Mucosa of stomach (tissue), 1 donor: ENCODE results near the gene ZNF329.
"Not testable (repeated sequence)": the region's sequence is repeated elsewhere in the genome, so short reads cannot be mapped to it uniquely, and the experiment has no call there.

Experiments
- H3K27me3 ChIP-seq: one replicate; pipeline ENCODE4 v1.7.0; 2013; ENCODE audit warnings: mild to moderate bottlenecking, low read length; ENCODE audit not compliant: control insufficient read depth, insufficient read depth
- H3K36me3 ChIP-seq: one replicate; pipeline ENCODE4 v1.7.0; 2013; ENCODE audit warnings: low read length; ENCODE audit not compliant: control insufficient read depth, insufficient read depth
- H3K4me1 ChIP-seq: one replicate; pipeline ENCODE4 v1.7.0; 2013; ENCODE audit warnings: mild to moderate bottlenecking, low read length; ENCODE audit not compliant: control insufficient read depth, insufficient read depth
- H3K4me3 ChIP-seq: one replicate; pipeline ENCODE4 v1.7.0; 2013; ENCODE audit warnings: low read length
- H3K9ac ChIP-seq: one replicate; pipeline ENCODE4 v1.7.0; 2013; ENCODE audit warnings: mild to moderate bottlenecking, low read length, moderate library complexity
- H3K9me3 ChIP-seq: one replicate; pipeline ENCODE4 v1.7.0; 2013; ENCODE audit warnings: mild to moderate bottlenecking, low read length, moderate library complexity; ENCODE audit not compliant: control insufficient read depth
- donor health status: Pancreatic carcinoma.

Gene ZNF329

GRCh38 chr19:58154679-58155648 lies 4.4 kb upstream of the ZNF329 start:
- Histone ChIP-seq H3K36me3 (no peaks in the 10 kb centered on the region), H3K27me3 (no peaks in the 10 kb centered on the region), H3K9ac (peak overlapping the region; percentile 72), H3K4me1 (peaks cover 19% of the 10 kb centered on the region), H3K9me3 (no peaks in the 10 kb centered on the region), H3K4me3 (peak overlapping the region; percentile 21)

DNA sequence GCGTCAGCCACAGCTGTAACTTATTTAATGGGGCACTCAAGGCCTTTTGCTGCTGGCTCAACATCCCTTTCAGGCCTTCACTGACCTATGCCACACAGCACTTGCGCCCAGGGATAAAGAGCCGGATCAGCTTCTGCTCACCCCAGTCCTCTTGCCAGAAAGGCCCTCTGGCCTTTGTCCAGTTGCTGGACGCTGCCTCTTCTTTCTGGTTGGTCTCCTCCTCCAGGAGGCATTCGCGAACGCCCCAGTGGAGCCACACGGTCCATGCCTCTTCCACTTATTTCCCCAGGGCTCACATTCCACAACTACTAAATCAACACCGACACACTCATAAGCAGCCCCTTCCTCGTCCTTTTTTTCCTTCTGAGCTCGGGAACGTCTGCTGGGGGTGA lies 3.7 kb upstream of the ZNF329 start:
- Histone ChIP-seq H3K4me1 (peaks cover 24% of the 10 kb centered on the region), H3K9me3 (no peaks in the 10 kb centered on the region), H3K36me3 (no peaks in the 10 kb centered on the region), H3K9ac (peak overlapping the region; percentile 72), H3K27me3 (no peaks in the 10 kb centered on the region), H3K4me3 (peak overlapping the region; percentile 21)

- H3K9ac ChIP-seq = no peak overlapping the region
- no peaks in the 10 kb centered on the region for H3K27me3 ChIP-seq
- no peak overlapping the region for H3K4me3 ChIP-seq
- H3K9me3 ChIP-seq = no peaks in the 10 kb centered on the region
- no peaks in the 10 kb centered on the region for H3K36me3 ChIP-seq
- peaks cover 24% of the 10 kb centered on the region for H3K4me1 ChIP-seq
Observed at GRCh38 chr19:58153386-58153785, 2.8 kb upstream of the ZNF329 start.

DNA sequence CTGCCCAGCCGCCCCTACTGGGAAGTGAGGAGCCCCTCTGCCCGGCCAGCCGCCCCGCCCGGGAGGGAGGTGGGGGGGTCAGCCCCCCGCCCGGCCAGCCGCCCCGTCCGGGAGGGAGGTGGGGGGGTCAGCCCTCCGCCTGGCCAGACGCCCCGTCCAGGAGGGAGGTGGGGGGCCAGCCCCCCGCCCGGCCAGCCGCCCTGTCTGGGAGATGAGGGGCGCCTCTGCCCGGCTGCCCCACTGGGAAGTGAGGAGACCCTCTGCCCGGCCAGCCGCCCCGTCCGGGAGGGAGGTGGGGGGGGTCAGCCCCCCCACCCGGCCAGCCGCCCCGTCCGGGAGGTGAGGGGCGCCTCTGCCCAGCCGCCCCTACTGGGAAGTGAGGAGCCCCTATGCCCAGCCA lies 3.1 kb downstream of the ZNF329 start:
- H3K9ac ChIP-seq, H3K4me3 ChIP-seq, H3K36me3 ChIP-seq, H3K9me3 ChIP-seq, H3K27me3 ChIP-seq: not testable (repeated sequence)
- H3K4me1 ChIP-seq = peaks cover 10% of the 10 kb centered on the region

DNA sequence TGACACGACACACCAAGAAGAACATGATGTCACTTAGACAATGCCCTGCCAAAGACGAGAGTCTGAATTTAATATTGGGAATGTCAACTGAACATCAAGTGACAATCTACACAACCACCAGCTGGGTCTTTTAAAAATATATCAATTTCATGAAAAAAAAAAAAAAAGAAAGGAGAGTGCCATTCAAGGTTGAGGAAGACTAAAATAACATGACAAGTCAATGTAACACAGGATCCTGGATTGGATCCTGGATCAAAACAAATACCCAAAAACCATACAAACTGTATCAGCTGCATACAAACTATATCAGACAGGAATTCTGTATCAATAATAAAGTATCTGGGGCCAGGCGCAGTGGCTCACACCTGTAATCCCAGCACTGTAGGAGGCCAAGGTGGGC lies 4.7 kb downstream of the ZNF329 start:
- Histone ChIP-seq H3K36me3 (no peaks in the 10 kb centered on the region), H3K9me3 (no peaks in the 10 kb centered on the region), H3K27me3 (no peaks in the 10 kb centered on the region), H3K4me3 (no peak overlapping the region), H3K4me1 (peaks cover 8% of the 10 kb centered on the region), H3K9ac (no peak overlapping the region)

DNA sequence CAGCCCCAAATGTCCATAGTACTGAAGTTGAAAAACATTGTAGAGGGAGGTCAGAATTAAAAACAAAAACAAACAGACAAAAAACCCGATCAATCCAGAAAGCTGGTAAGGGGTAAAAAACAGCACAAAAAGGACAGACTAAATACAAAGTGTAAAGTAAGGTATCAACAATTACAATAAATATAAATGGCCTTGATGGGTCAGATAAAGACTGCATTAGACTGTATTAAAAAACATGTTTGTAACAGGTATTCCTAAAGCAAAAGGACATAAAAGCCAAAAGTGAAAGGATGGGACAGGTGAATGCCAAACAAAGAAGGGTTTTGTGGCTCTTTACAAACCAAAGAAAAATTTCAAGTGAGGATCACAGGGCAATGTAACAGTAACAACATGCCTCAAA lies 16.3 kb downstream of the ZNF329 start:
- H3K4me3 ChIP-seq = no peak overlapping the region
- H3K9ac ChIP-seq = no peak overlapping the region
- H3K4me1 ChIP-seq = no peaks in the 10 kb centered on the region
- no peaks in the 10 kb centered on the region for H3K27me3 ChIP-seq
- peaks cover 19% of the 10 kb centered on the region for H3K36me3 ChIP-seq
- H3K9me3 ChIP-seq = peaks cover 37% of the 10 kb centered on the region

GRCh38 chr19:58129284-58129683 lies 21.3 kb downstream of the ZNF329 start:
- Histone ChIP-seq H3K4me3 (no peak overlapping the region), H3K9me3 (peaks cover 65% of the 10 kb centered on the region), H3K9ac (no peak overlapping the region), H3K36me3 (peaks cover 10% of the 10 kb centered on the region), H3K4me1 (no peaks in the 10 kb centered on the region), H3K27me3 (no peaks in the 10 kb centered on the region)

DNA sequence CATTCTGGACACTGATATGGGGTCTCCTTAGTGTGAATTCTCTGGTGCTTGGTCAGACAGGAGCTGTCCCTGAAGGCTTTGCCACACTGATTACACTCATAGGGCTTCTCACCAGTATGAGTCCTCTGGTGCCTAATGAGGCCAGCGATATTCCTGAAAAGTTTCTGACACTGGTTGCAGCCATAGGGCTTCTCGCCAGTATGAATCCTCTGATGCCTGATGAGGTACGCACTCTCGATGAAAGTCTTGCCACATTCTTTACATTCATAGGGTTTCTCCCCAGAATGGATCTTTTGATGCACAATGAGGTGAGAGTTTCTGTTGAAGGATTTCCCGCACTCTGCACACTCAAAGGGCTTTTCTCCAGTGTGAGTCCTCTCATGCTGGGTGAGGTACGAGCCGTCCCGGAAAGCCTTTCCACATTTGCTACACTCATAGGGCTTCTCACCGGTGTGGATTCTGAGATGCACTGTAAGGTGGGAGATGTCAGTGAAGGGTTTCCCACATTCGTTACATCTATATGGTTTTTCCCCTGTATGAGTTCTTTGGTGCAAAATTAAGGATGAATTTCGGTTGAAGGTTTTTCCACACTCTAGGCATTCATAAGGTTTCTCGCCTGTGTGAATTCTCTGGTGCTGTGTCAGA lies 22.4 kb downstream of the ZNF329 start:
- Histone ChIP-seq H3K4me3 (no peak overlapping the region), H3K9ac (no peak overlapping the region), H3K4me1 (no peaks in the 10 kb centered on the region), H3K27me3 (no peaks in the 10 kb centered on the region), H3K36me3 (peaks cover 10% of the 10 kb centered on the region), H3K9me3 (peaks cover 59% of the 10 kb centered on the region)

GRCh38 chr19:58123354-58123753 lies 27.2 kb downstream of the ZNF329 start:
- Histone ChIP-seq H3K27me3 (no peaks in the 10 kb centered on the region), H3K36me3 (no peaks in the 10 kb centered on the region), H3K9me3 (peaks cover 35% of the 10 kb centered on the region), H3K4me1 (no peaks in the 10 kb centered on the region), H3K9ac (no peak overlapping the region), H3K4me3 (no peak overlapping the region)

DNA sequence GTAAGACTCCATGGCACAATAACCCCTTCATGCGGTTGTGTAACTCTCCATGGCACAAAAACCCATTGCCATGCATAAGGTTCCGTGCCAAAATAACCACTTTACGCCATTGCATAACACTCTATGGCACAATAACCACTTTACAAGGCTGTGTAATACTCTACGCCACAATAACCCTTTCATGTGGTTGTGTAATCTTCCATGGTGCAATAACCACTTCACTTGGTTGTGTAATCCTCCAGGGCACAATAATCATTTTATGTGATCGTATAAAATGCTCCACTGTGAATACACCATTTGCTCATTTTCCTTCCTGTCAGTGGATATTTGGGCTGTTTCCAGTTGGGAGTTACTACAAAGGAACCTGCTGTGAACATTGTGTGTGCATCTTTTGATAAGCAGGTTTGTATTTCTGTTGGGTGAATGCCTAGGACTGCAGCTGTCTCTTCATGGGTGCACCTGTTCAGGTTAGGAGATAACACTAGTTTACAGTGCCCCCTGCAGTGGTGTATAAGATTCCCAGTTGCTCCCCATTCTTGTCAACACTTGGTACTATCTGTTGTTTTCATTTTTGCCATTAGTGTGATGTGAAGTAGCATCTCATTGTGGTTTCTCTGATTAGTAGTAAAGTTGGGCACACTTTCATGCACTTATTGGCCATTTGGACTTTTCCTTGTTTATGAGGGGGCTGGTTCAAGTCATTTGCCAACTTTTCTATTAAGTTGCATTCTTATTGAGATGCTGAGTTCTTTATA lies 31.4 kb downstream of the ZNF329 start:
- Histone ChIP-seq H3K4me1 (no peaks in the 10 kb centered on the region), H3K27me3 (no peaks in the 10 kb centered on the region), H3K4me3 (no peak overlapping the region), H3K9me3 (no peaks in the 10 kb centered on the region), H3K36me3 (no peaks in the 10 kb centered on the region), H3K9ac (no peak overlapping the region)

DNA sequence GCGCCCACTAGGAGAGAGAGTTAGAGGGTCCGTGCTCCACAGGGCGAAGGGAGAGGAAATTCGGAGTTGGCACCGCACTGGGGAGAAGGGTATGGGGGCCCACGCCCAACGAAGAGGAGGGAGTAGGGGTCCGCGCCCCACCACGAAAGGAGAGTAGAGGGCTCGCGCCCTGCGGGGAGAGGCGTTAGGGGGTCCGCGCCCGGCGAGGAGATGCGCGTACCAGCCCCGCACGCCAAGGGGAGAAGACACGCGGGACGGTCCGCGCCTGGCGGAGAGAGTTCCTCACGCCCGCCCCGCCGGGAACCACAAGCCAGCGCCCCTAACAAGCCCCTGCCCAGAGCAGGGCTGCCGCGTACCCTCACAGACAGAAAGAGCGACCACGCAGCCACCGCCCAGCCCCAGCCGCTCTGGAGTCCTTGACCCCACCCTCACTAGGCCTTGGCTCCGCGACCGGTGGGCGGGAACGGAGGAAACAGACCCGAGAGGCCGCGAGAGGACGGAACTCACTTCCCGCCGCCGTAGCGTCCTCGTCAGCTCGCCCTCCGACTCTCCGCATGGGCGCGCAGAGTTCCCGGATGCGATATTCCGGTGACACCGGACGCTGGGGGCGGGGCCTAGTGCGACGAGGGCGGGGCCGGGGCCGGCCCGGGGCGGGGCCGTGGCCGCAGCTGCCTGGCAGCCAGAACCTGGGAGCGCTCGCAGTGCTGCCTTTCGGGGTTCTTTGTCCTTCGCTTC lies 32.6 kb downstream of the ZNF329 start:
- H3K4me3 ChIP-seq = no peak overlapping the region
- no peaks in the 10 kb centered on the region for H3K27me3 ChIP-seq
- H3K9ac ChIP-seq = no peak overlapping the region
- no peaks in the 10 kb centered on the region for H3K9me3 ChIP-seq
- no peaks in the 10 kb centered on the region for H3K36me3 ChIP-seq
- H3K4me1 ChIP-seq = no peaks in the 10 kb centered on the region
